Endothelial cell (in vitro differentiated cells): ENCODE data around the gene CDON. TPM values are rescaled to one million over a fixed set of nuclear protein-coding genes. Genes with fewer than 3 reads are reported as not detected.

Experiments
- DNase-seq: peaks from one replicate; pipeline ENCODE4 v3.0.0; 2021; ENCODE audit warnings: low spot score
- H3K27ac Mint-ChIP-seq: one replicate; pipeline ENCODE4 v1.8.0; 2021; ENCODE audit warnings: mixed read lengths, inconsistent platforms; ENCODE audit not compliant: unreplicated experiment
- H3K27me3 Mint-ChIP-seq: one replicate; pipeline ENCODE4 v1.8.0; 2021; ENCODE audit warnings: mild to moderate bottlenecking, moderate library complexity, mixed read lengths, inconsistent platforms; ENCODE audit not compliant: unreplicated experiment
- H3K36me3 Mint-ChIP-seq: one replicate; pipeline ENCODE4 v1.8.0; 2021; ENCODE audit warnings: mild to moderate bottlenecking, low read depth, mixed read lengths, inconsistent platforms; ENCODE audit not compliant: unreplicated experiment
- H3K4me1 Mint-ChIP-seq: one replicate; pipeline ENCODE4 v1.8.0; 2021; ENCODE audit warnings: mild to moderate bottlenecking, mixed read lengths, inconsistent platforms; ENCODE audit not compliant: unreplicated experiment
- H3K4me3 Mint-ChIP-seq: one replicate; pipeline ENCODE4 v1.8.0; 2021; ENCODE audit warnings: mild to moderate bottlenecking, mixed read lengths, inconsistent platforms; ENCODE audit not compliant: unreplicated experiment
- H3K9me3 Mint-ChIP-seq: one replicate; pipeline ENCODE4 v1.8.0; 2021; ENCODE audit warnings: mixed read lengths, inconsistent platforms; ENCODE audit not compliant: unreplicated experiment
- total RNA-seq: library from RNA; stranded (reverse); fragmentation: NEBNext Ultra II Directional; extraction: Animal tissue kit (Norgen Biotek cat#: 25700); gene quantifications from one replicate; pipeline ENCODE4 v1.2.1, GENCODE V29; 2021; ENCODE audit not compliant: unreplicated experiment
- TF ChIP-seq, protein P1 (sequence below): fragments of 200-600 bp; sonication (generic); IDR thresholded peaks from one replicate; pipeline ENCODE4 v1.5.0; 2021; ENCODE audit warnings: antibody characterized with exemption; ENCODE audit not compliant: unreplicated experiment

CDON gene
- total RNA-seq, 1 donor from 2014 or later: 25.2 TPM

DNA sequence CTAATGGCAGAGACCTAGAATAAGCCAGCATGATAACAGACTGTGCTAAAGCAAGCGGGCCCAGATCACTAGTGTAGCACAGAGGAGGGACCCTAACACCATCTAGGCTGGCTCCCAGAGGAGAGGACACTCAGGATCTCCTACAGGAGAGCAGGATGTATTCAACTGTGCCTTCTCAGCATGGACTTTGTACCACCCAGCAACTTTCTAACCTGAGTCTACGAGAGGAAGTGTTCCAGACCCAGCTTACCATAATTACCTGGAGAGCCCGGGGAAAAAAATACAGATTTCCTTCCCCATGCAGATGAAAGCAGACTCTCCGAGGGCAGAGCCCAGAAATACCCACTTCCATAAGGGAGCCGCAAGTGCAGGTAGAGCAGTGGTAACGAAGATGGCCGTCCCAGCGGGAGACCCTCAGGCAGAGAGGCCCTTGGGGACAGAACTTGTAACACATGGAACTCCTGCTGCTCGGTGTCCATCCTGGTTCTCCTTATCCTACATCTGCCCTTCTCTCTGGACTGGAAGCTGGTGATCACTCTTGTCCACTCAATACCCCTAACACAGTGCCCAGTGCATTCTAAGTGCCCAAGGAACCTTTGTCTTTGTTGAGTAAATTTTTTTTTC, 138.2 kb downstream of the CDON start:
- Mint-ChIP-seq H3K4me3 (no peak overlapping the region), H3K27me3 (peaks cover 4% of the 10 kb centered on the region), H3K36me3 (no peaks in the 10 kb centered on the region), H3K9me3 (no peaks in the 10 kb centered on the region), H3K4me1 (no peaks in the 10 kb centered on the region), H3K27ac (no peak overlapping the region)
- TF ChIP-seq, protein P1, sequence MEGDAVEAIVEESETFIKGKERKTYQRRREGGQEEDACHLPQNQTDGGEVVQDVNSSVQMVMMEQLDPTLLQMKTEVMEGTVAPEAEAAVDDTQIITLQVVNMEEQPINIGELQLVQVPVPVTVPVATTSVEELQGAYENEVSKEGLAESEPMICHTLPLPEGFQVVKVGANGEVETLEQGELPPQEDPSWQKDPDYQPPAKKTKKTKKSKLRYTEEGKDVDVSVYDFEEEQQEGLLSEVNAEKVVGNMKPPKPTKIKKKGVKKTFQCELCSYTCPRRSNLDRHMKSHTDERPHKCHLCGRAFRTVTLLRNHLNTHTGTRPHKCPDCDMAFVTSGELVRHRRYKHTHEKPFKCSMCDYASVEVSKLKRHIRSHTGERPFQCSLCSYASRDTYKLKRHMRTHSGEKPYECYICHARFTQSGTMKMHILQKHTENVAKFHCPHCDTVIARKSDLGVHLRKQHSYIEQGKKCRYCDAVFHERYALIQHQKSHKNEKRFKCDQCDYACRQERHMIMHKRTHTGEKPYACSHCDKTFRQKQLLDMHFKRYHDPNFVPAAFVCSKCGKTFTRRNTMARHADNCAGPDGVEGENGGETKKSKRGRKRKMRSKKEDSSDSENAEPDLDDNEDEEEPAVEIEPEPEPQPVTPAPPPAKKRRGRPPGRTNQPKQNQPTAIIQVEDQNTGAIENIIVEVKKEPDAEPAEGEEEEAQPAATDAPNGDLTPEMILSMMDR: no peak
- no peak for DNase-seq

DNA sequence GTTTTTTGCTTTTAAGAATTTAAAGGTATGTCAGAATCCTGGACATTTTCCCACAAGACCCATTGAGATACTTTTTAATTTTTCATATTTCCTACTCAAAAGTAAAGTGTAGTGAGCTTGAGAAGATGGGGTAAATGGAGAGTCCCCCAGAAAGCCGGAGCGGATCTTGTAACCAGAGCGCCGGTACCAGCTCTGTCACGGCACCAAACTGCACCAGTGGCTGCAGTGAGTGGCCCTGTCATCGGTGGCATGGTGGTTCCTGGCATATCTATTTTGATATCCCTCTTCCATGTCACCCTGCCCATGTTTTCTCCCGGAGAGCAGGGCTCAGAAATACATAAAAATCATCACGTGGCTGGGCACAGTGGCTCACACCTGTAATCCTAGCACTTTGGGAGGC, 139.0 kb downstream of the CDON start:
- H3K4me1 Mint-ChIP-seq: no peaks in the 10 kb centered on the region

DNA sequence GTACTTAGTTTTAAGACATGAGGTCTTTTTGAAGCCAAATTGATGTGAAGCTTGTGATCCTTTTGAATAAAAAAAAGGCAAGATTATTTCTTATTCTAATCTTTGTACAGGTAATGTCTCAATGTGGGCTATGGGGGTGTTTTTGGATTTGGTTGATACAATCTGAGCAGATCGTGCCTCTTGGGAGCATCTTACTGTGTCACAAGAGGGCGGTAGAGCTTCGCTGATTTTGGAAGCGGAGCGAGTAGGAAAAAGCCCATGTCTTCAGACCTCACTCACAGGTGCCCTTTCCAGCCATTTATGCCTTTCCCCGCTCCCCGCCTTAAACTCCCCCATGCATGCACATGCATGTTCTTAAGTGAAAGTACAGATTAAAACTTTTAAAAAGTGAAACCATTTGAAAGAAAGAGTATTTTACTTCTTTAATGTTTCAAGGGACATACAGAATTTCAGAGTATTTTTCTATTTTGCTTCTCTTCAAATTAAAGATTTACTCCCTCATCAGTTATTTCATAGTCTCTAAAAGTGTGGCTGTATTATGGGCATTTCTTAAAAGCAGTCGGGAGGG, 139.6 kb downstream of the CDON start:
- H3K36me3 Mint-ChIP-seq: no peaks in the 10 kb centered on the region
- no peaks in the 10 kb centered on the region for H3K9me3 Mint-ChIP-seq
- TF ChIP-seq, protein P1: peak; percentile 55
- no peak overlapping the region for H3K4me3 Mint-ChIP-seq
- no peak overlapping the region for H3K27ac Mint-ChIP-seq
- H3K27me3 Mint-ChIP-seq: peaks cover 4% of the 10 kb centered on the region
- DNase-seq: peak; percentile 71
- H3K4me1 Mint-ChIP-seq: no peaks in the 10 kb centered on the region

More for the DNA sequence above, 139.0 kb downstream of the CDON start:
- no peaks in the 10 kb centered on the region for H3K36me3 Mint-ChIP-seq
- H3K9me3 Mint-ChIP-seq: no peaks in the 10 kb centered on the region
- H3K27me3 Mint-ChIP-seq: peaks cover 4% of the 10 kb centered on the region
- H3K27ac Mint-ChIP-seq: no peak overlapping the region
- TF ChIP-seq, protein P1: no peak
- DNase-seq: no peak
- no peak overlapping the region for H3K4me3 Mint-ChIP-seq

DNA sequence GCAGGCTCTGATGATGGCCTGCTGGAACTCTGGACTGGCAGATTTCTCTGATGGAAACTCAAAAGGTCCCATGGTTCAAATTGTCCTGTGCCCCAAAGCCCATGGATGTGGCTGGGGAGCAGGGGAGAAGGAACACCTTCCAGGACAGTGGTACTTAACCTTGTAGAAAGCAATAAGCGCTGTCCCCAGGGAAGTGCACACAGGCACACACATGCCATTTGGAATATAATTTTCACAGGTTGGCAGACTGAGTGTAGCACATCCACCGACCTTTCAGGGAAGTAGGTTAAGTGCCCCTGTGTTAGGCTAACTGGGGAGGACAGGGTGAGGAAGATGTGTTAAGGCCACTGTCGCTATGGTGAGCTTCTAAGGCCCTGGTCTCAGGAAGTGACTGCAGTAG, 140.5 kb downstream of the CDON start:
- H3K9me3 Mint-ChIP-seq: no peaks in the 10 kb centered on the region
- no peak for DNase-seq
- no peak overlapping the region for H3K4me3 Mint-ChIP-seq
- H3K27me3 Mint-ChIP-seq: peaks cover 4% of the 10 kb centered on the region
- no peaks in the 10 kb centered on the region for H3K4me1 Mint-ChIP-seq
- no peak overlapping the region for H3K27ac Mint-ChIP-seq
- H3K36me3 Mint-ChIP-seq: no peaks in the 10 kb centered on the region
- TF ChIP-seq, protein P1: no peak

DNA sequence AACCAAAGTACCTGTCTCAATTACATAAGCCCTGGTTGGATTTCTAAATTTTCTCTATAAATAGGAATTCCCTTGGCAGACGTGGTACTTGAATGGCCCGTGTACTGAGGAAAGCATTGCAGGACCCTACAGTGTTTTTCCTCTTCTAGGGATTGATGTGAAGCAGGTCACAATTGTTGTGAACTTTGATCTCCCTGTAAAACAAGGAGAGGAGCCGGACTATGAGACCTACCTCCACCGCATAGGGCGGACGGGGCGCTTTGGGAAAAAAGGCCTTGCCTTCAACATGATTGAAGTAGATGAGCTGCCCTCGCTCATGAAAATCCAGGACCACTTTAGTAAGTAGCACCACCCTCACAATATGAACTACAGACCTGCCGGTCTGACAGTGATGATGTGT, 141.6 kb downstream of the CDON start:
- H3K4me1 Mint-ChIP-seq: no peaks in the 10 kb centered on the region
- no peaks in the 10 kb centered on the region for H3K9me3 Mint-ChIP-seq
- H3K27ac Mint-ChIP-seq: no peak overlapping the region
- H3K27me3 Mint-ChIP-seq: peaks cover 2% of the 10 kb centered on the region
- DNase-seq: no peak
- no peak overlapping the region for H3K4me3 Mint-ChIP-seq
- H3K36me3 Mint-ChIP-seq: no peaks in the 10 kb centered on the region
- TF ChIP-seq, protein P1: no peak
